HEK293 (cell line): Measurements from ENCODE around the gene CLCN7.

ENCODE experiments used
- GLIS1 ChIP-seq: fragments of 450-650 bp; formaldehyde crosslinking; IDR thresholded peaks from 2 replicates; pipeline ENCODE4 v1.5.1; 2016; ENCODE audit warnings: missing biosample characterization, missing genetic modification characterization
- SALL2 ChIP-seq: fragments of 450-650 bp; formaldehyde crosslinking; IDR thresholded peaks from 2 replicates; pipeline ENCODE4 v1.5.0; 2017; ENCODE audit warnings: missing biosample characterization, mild to moderate bottlenecking, missing genetic modification characterization, borderline replicate concordance
- ZNF146 ChIP-seq: fragments of 450-650 bp; formaldehyde crosslinking; IDR thresholded peaks from 2 replicates; pipeline ENCODE4 v1.5.1; 2016; ENCODE audit warnings: missing biosample characterization, missing genetic modification characterization
- ZNF510 ChIP-seq: fragments of 450-650 bp; formaldehyde crosslinking; IDR thresholded peaks from 2 replicates; pipeline ENCODE4 v1.5.1; 2018; ENCODE audit warnings: mild to moderate bottlenecking, missing genetic modification characterization, missing biosample characterization; ENCODE audit not compliant: insufficient replicate concordance
- TF ChIP-seq, protein P1 (sequence below): fragments of 450-650 bp; formaldehyde crosslinking; IDR thresholded peaks from 2 replicates; pipeline ENCODE4 v1.5.1; 2016; ENCODE audit warnings: missing biosample characterization, missing genetic modification characterization

DNA sequence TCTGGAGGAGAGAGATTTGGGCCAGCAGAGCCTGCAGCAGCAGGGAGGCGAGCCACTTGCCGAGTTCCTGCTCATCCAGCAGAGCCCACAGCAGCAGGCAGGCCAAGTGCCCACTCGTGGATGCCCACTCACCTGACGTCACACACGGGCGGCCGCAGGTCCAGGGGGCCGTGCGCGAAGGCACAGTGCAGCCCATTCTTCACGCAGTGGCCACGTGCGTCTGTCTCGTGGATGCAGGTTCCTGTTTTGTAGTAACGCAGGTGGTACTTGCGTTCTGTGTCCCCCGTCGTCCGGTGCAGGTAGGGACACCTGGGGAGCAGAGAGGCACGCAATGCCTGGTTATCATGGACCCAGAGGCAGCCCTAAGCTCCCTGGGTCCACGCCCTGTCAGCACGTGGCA lies 71.8 kb downstream of the CLCN7 start:
- TF ChIP-seq SALL2 (tag by site-specific recombination) (no peak), ZNF510 (tag by site-specific recombination) (no peak), ZNF146 (tag by site-specific recombination) (no peak), GLIS1 (tag by site-specific recombination) (no peak)
- TF ChIP-seq, protein P1, sequence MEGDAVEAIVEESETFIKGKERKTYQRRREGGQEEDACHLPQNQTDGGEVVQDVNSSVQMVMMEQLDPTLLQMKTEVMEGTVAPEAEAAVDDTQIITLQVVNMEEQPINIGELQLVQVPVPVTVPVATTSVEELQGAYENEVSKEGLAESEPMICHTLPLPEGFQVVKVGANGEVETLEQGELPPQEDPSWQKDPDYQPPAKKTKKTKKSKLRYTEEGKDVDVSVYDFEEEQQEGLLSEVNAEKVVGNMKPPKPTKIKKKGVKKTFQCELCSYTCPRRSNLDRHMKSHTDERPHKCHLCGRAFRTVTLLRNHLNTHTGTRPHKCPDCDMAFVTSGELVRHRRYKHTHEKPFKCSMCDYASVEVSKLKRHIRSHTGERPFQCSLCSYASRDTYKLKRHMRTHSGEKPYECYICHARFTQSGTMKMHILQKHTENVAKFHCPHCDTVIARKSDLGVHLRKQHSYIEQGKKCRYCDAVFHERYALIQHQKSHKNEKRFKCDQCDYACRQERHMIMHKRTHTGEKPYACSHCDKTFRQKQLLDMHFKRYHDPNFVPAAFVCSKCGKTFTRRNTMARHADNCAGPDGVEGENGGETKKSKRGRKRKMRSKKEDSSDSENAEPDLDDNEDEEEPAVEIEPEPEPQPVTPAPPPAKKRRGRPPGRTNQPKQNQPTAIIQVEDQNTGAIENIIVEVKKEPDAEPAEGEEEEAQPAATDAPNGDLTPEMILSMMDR (tag by site-specific recombination): no peak
